MCF 10A (cell line): ENCODE results near the gene SLC38A8. TPM values are rescaled to one million over a fixed set of nuclear protein-coding genes. Genes with fewer than 3 reads are reported as not detected.

ENCODE experiments used
- BruUV-seq: library from RNA; stranded (reverse); fragments of 400-500 nt; replicated peaks from 2 replicates; lab custom pipeline; 2021; lab: Mats Ljungman, UMichigan
- CTCF ChIA-PET: fragments of 300-600 bp; sonication (Branson Sonifier 250); formaldehyde crosslinking; extraction: SDS; loops from one replicate; lab custom pipeline; 2021; ENCODE audit warnings: antibody characterized with exemption, inconsistent platforms; lab: Yijun Ruan, JAX
- POLR2A ChIA-PET: fragments of 300-600, 350-650 bp; sonication (Branson Sonifier 250); formaldehyde crosslinking; extraction: SDS; loops from one replicate; lab custom pipeline; 2020; ENCODE audit warnings: antibody characterized with exemption, inconsistent platforms; lab: Yijun Ruan, JAX
- DNase-seq: peaks from one replicate; pipeline ENCODE4 v3.0.0-alpha.2; 2018; ENCODE audit not compliant: unreplicated experiment
- H3K27ac Mint-ChIP-seq: one replicate; pipeline ENCODE4 v1.8.0; 2022; ENCODE audit warnings: mild to moderate bottlenecking, low read depth, mixed read lengths; ENCODE audit not compliant: unreplicated experiment
- H3K27me3 Mint-ChIP-seq: one replicate; pipeline ENCODE4 v1.8.0; 2022; ENCODE audit warnings: mixed read lengths; ENCODE audit not compliant: insufficient read depth, unreplicated experiment
- H3K36me3 Mint-ChIP-seq: one replicate; pipeline ENCODE4 v1.8.0; 2022; ENCODE audit warnings: mild to moderate bottlenecking, moderate library complexity, mixed read lengths; ENCODE audit not compliant: insufficient read depth, unreplicated experiment
- H3K4me1 Mint-ChIP-seq: one replicate; pipeline ENCODE4 v1.8.0; 2022; ENCODE audit warnings: mixed read lengths; ENCODE audit not compliant: insufficient read depth, unreplicated experiment
- H3K4me3 Mint-ChIP-seq: one replicate; pipeline ENCODE4 v1.8.0; 2022; ENCODE audit warnings: mild to moderate bottlenecking, moderate library complexity, mixed read lengths; ENCODE audit not compliant: unreplicated experiment
- H3K9me3 Mint-ChIP-seq: one replicate; pipeline ENCODE4 v1.8.0; 2022; ENCODE audit warnings: mixed read lengths; ENCODE audit not compliant: unreplicated experiment
- CTCF ChIP-seq: fragments of 200-600 bp; IDR thresholded peaks from one replicate; pipeline ENCODE4 v1.8.0; 2022; ENCODE audit warnings: antibody characterized with exemption, mild to moderate bottlenecking; ENCODE audit not compliant: unreplicated experiment
- intact Hi-C: fragments of 100-400 bp; cut with micrococcal nuclease; formaldehyde crosslinking; loops from 2 replicates; pipeline ENCODE4 v1.14.1; 2022
- total RNA-seq: library from RNA; stranded (reverse); gene quantifications from 2 replicates; pipeline ENCODE4 v1.2.3, GENCODE V29; 2022

The SLC38A8 gene
- total RNA-seq, 1 experiment from 2014 or later, result not detected

- Mint-ChIP-seq H3K27me3 (peaks cover 36% of the 10 kb centered on the region), H3K4me1 (peaks cover 12% of the 10 kb centered on the region), H3K36me3 (no peaks in the 10 kb centered on the region), H3K9me3 (no peaks in the 10 kb centered on the region), H3K4me3 (no peak overlapping the region), H3K27ac (no peak overlapping the region)
- intact Hi-C loops, result loop anchor here (1.0 kb wide), 1 partner anchor 87 kb away; no protein-coding TSS in a partner anchor
- no peak for TF ChIP-seq CTCF
- no peak for DNase-seq
- POLR2A ChIA-PET, result no interaction called here
- BruUV-seq, result no TSS peak
- CTCF ChIA-PET, result interaction anchor here (0.6 to 5.1 kb wide), 9 partner anchors 17 to 193 kb away, joined by 3 to 52 read pairs (median 4); partner anchors contain the start of gene OSGIN1
Measured at GRCh38 chr16:84043486-84044117, 1.0 kb upstream of the SLC38A8 start.

GRCh38 chr16:84042879-84043485 is 387 bp upstream of the SLC38A8 start:
- intact Hi-C loops, result no loop called here
- H3K27me3 Mint-ChIP-seq, result peaks cover 41% of the 10 kb centered on the region
- TF ChIP-seq CTCF, result no peak
- H3K36me3 Mint-ChIP-seq, result no peaks in the 10 kb centered on the region
- ChIA-PET POLR2A (no interaction called here), CTCF (interaction anchor here (0.6 to 5.1 kb wide), 7 partner anchors 17 to 87 kb away, joined by 3 to 52 read pairs (median 4); partner anchors contain the start of gene OSGIN1)
- no peak overlapping the region for H3K27ac Mint-ChIP-seq
- no peak for DNase-seq
- H3K4me1 Mint-ChIP-seq, result peaks cover 12% of the 10 kb centered on the region
- no TSS peak for BruUV-seq
- no peaks in the 10 kb centered on the region for H3K9me3 Mint-ChIP-seq
- no peak overlapping the region for H3K4me3 Mint-ChIP-seq

GRCh38 chr16:84041881-84042280 is 714 bp downstream of the SLC38A8 start:
- H3K4me1 Mint-ChIP-seq, result peaks cover 12% of the 10 kb centered on the region
- no peaks in the 10 kb centered on the region for H3K36me3 Mint-ChIP-seq
- DNase-seq, result no peak
- H3K4me3 Mint-ChIP-seq, result no peak overlapping the region
- ChIA-PET CTCF (interaction anchor here (1.0 to 5.1 kb wide), 5 partner anchors 17 to 86 kb away, joined by 4 to 52 read pairs (median 11); partner anchors contain the start of gene OSGIN1), POLR2A (no interaction called here)
- intact Hi-C loops, result no loop called here
- no peaks in the 10 kb centered on the region for H3K9me3 Mint-ChIP-seq
- no peak overlapping the region for H3K27ac Mint-ChIP-seq
- no TSS peak for BruUV-seq
- no peak for TF ChIP-seq CTCF
- peaks cover 41% of the 10 kb centered on the region for H3K27me3 Mint-ChIP-seq
